Panc1 (cell line): Measurements from ENCODE around the gene NEIL1. TPM values are rescaled to one million over a fixed set of nuclear protein-coding genes. Genes with fewer than 3 reads are reported as not detected.

ENCODE experiments used
- microRNA-seq: library from miRNA; unstranded; fragments of <30 nt; microRNA quantifications from one replicate; pipeline ENCODE4 v1.1.0, GENCODE V29; 2020; ENCODE audit not compliant: unreplicated experiment
- total RNA-seq: library from RNA; stranded (reverse); gene quantifications from one replicate; pipeline ENCODE4 v1.2.1, GENCODE V29; 2021; ENCODE audit not compliant: unreplicated experiment

NEIL1 gene
- total RNA-seq, 1 experiment from 2014 or later = 3.4 TPM

Small RNAs within 50 kb of the gene (microRNA-seq; reads per million reads assigned to microRNA genes)
- gene MIR631 = not detected

Other genes with a start within 250 kb of the NEIL1 start
- gene C15orf39, start 145.2 kb upstream of the NEIL1 start, total RNA-seq = 17.6 TPM
- not detected for gene GOLGA6C, start 88.7 kb upstream of the NEIL1 start, total RNA-seq
- not detected for gene GOLGA6D, start 64.2 kb upstream of the NEIL1 start, total RNA-seq
- gene COMMD4, start 11.0 kb upstream of the NEIL1 start, total RNA-seq = 250 TPM
- gene MAN2C1, start 21.6 kb downstream of the NEIL1 start, total RNA-seq = 127 TPM
- gene SIN3A, start 104.7 kb downstream of the NEIL1 start, total RNA-seq = 107 TPM
- 38.4 TPM for gene PTPN9, start 232.3 kb downstream of the NEIL1 start, total RNA-seq